ENCODE data around the gene PDPK1.

The PDPK1 gene

DNA sequence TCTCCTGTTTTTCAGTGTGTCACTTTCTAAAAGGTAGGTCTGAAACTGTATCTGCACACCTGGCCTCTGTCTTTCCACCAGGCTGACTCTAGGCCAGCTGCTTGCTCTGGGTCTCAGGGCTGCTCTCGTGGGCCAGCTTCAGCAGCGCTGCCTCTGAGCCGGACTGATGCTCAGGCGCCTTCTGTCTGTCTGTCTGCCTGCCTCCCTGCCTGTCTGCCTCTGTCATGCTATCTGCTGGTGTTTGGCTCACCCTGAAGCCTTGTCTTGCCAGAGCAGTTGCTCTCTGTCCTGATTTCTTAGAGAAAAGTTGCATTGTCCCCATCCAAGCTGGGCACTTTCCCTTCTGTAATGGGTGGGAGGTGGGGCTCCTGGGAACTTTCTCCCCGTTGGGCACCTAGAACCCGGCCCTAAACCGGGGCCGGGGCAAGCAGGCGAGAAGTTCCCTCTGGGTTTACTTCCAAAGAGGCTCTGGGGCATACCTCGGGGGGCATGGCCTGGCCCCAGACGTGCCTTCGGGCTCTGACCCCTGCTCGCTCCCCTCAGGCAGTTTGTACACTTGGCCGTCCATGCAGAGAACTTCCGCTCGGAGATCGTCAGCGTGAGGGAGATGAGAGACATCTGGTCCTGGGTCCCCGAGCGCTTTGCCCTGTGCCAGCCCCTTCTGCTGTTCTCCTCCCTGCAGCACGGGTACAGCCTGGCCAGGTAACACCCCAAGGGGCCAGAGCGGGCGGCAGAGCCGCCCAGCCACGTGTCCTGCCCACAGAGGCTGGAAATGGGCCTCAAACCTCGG lies 39.9 kb upstream of the PDPK1 start:
- H3K27me3 ChIP-seq (ENCODE audit: insufficient read depth, poor library complexity, severe bottlenecking), result no peaks in the 10 kb centered on the region
- no peak for DNase-seq (ENCODE audit: low read depth in 1 of 2, low spot score in 1 of 2)
- H3K4me3 ChIP-seq (replicated peaks; ENCODE audit: insufficient read depth, low read length), result no peak overlapping the region

DNA sequence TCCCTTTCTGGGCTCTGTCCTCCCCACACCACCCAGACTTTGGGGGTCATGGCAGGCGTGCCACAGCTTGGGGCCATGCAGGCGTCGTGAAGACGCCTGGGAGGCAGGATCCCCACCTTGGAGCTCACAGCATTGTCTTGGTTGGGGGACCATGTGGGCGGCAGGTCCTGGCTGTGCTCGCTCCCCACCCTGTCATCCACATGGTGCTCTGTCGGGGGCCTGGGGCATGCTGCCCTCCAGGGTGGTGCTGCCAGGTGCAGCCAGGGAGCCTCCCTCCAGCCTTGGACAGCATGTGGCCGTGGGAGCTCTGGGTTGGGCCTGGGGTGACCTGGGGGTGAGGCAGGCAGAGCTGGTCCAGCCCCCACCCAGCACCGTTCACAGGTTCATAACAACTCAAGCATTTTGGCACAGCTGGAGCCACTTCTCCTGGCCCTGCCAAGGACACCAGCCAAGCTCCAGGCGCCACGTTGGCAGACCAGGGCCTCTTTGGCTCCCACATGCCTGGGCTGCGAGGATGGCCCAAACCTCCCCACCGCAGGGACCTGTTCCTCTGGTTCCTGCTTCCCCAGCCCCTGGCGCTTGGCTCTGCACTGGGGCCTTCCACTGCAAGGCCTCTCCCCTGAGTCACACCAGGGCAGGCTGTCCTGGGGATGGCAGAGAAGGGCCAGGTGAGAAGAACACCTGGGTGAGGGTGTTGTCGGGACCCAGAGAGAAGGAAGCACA lies 39.1 kb upstream of the PDPK1 start:
- Histone ChIP-seq H3K27me3 (ENCODE audit: insufficient read depth, poor library complexity, severe bottlenecking) (no peaks in the 10 kb centered on the region), H3K4me3 (replicated peaks; ENCODE audit: insufficient read depth, low read length) (no peak overlapping the region), H3K27ac (replicated peaks) (no peak overlapping the region)
- no peak for DNase-seq (ENCODE audit: low read depth in 1 of 2, low spot score in 1 of 2)
- no peak for TF ChIP-seq SPI1 (IDR thresholded peaks at IDR 0.05; ENCODE audit: borderline replicate concordance, low read depth)
- TF ChIP-seq, protein P1, sequence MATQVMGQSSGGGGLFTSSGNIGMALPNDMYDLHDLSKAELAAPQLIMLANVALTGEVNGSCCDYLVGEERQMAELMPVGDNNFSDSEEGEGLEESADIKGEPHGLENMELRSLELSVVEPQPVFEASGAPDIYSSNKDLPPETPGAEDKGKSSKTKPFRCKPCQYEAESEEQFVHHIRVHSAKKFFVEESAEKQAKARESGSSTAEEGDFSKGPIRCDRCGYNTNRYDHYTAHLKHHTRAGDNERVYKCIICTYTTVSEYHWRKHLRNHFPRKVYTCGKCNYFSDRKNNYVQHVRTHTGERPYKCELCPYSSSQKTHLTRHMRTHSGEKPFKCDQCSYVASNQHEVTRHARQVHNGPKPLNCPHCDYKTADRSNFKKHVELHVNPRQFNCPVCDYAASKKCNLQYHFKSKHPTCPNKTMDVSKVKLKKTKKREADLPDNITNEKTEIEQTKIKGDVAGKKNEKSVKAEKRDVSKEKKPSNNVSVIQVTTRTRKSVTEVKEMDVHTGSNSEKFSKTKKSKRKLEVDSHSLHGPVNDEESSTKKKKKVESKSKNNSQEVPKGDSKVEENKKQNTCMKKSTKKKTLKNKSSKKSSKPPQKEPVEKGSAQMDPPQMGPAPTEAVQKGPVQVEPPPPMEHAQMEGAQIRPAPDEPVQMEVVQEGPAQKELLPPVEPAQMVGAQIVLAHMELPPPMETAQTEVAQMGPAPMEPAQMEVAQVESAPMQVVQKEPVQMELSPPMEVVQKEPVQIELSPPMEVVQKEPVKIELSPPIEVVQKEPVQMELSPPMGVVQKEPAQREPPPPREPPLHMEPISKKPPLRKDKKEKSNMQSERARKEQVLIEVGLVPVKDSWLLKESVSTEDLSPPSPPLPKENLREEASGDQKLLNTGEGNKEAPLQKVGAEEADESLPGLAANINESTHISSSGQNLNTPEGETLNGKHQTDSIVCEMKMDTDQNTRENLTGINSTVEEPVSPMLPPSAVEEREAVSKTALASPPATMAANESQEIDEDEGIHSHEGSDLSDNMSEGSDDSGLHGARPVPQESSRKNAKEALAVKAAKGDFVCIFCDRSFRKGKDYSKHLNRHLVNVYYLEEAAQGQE (IDR thresholded peaks at IDR 0.05; ENCODE audit: insufficient replicate concordance, low read depth), result no peak
- TF ChIP-seq POLR2AphosphoS5 (IDR thresholded peaks at IDR 0.05; ENCODE audit: low read depth), result no peak

More for the DNA sequence above, 39.9 kb upstream of the PDPK1 start:
- H3K27ac ChIP-seq (replicated peaks), result no peak overlapping the region
- no peak for TF ChIP-seq SPI1 (IDR thresholded peaks at IDR 0.05; ENCODE audit: borderline replicate concordance, low read depth)
- TF ChIP-seq, protein P2, sequence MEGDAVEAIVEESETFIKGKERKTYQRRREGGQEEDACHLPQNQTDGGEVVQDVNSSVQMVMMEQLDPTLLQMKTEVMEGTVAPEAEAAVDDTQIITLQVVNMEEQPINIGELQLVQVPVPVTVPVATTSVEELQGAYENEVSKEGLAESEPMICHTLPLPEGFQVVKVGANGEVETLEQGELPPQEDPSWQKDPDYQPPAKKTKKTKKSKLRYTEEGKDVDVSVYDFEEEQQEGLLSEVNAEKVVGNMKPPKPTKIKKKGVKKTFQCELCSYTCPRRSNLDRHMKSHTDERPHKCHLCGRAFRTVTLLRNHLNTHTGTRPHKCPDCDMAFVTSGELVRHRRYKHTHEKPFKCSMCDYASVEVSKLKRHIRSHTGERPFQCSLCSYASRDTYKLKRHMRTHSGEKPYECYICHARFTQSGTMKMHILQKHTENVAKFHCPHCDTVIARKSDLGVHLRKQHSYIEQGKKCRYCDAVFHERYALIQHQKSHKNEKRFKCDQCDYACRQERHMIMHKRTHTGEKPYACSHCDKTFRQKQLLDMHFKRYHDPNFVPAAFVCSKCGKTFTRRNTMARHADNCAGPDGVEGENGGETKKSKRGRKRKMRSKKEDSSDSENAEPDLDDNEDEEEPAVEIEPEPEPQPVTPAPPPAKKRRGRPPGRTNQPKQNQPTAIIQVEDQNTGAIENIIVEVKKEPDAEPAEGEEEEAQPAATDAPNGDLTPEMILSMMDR (IDR thresholded peaks at IDR 0.05; ENCODE audit: insufficient read depth, low read length), result no peak
- TF ChIP-seq GABPA (IDR thresholded peaks at IDR 0.05; ENCODE audit: low read depth), result no peak
- TF ChIP-seq POLR2AphosphoS5 (IDR thresholded peaks at IDR 0.05; ENCODE audit: low read depth), result no peak
- TF ChIP-seq, protein P1 (IDR thresholded peaks at IDR 0.05; ENCODE audit: insufficient replicate concordance, low read depth), result no peak

DNA sequence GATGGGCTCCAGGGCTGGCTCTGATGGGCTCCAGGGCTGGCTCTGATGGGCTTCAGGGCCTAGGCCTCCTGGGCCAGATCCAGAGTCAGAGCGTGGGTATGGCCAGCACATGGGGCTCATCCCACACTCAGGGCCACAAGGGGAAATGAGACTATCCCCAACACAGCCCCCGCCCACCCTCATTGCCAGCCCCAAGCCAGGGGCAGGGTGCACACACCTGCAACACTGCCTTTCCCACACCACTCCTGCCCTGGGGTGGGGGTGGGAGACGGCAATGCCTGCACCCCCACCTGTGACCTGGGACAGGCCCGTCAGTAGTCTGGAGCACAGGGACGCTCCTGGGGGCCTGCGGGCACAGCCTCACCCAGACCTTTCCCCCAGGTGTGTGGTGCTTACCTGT lies 38.4 kb upstream of the PDPK1 start:
- H3K27ac ChIP-seq (replicated peaks), result no peak overlapping the region
- no peaks in the 10 kb centered on the region for H3K27me3 ChIP-seq (ENCODE audit: insufficient read depth, poor library complexity, severe bottlenecking)
- H3K4me3 ChIP-seq (replicated peaks; ENCODE audit: insufficient read depth, low read length), result no peak overlapping the region
- TF ChIP-seq SPI1 (IDR thresholded peaks at IDR 0.05; ENCODE audit: borderline replicate concordance, low read depth), result no peak
- TF ChIP-seq, protein P1 (IDR thresholded peaks at IDR 0.05; ENCODE audit: insufficient replicate concordance, low read depth), result no peak
- TF ChIP-seq POLR2AphosphoS5 (IDR thresholded peaks at IDR 0.05; ENCODE audit: low read depth), result no peak
- TF ChIP-seq, protein P2 (IDR thresholded peaks at IDR 0.05; ENCODE audit: insufficient read depth, low read length), result no peak
- TF ChIP-seq GABPA (IDR thresholded peaks at IDR 0.05; ENCODE audit: low read depth), result no peak
- no peak for DNase-seq (ENCODE audit: low read depth in 1 of 2, low spot score in 1 of 2)
